ENCODE results near the gene KCTD12. TPM values are rescaled to one million over a fixed set of nuclear protein-coding genes. Genes with fewer than 3 reads are reported as not detected.

Gene KCTD12
- total RNA-seq, 1 donor from 2014 or later = 10.0 TPM

GRCh38 chr13:76853481-76853880, 32.7 kb downstream of the KCTD12 start:
- ATAC-seq = no peak

- peak; percentile 56 for ATAC-seq
These were observed 33.2 kb downstream of the KCTD12 start for GRCh38 chr13:76852986-76853385.

GRCh38 chr13:76851961-76852360, 34.2 kb downstream of the KCTD12 start:
- ATAC-seq = no peak

GRCh38 chr13:76849493-76849892, 36.7 kb downstream of the KCTD12 start:
- no peak for ATAC-seq

GRCh38 chr13:76848596-76848995, 37.6 kb downstream of the KCTD12 start:
- no peak for ATAC-seq

- no peak for ATAC-seq
These were observed 39.8 kb downstream of the KCTD12 start for GRCh38 chr13:76846363-76846762.

GRCh38 chr13:76845865-76846264, 40.3 kb downstream of the KCTD12 start:
- no peak for ATAC-seq

- no peak for ATAC-seq
These were observed 40.8 kb downstream of the KCTD12 start for GRCh38 chr13:76845367-76845766.

- ATAC-seq = no peak
These were observed 48.4 kb downstream of the KCTD12 start for GRCh38 chr13:76837801-76838200.

- no peak for ATAC-seq
These were observed 49.9 kb downstream of the KCTD12 start for GRCh38 chr13:76836311-76836710.

GRCh38 chr13:76833441-76833954, 52.7 kb downstream of the KCTD12 start:
- ATAC-seq = no peak

- no peak for ATAC-seq
These were observed 53.8 kb downstream of the KCTD12 start for GRCh38 chr13:76832258-76832988.

GRCh38 chr13:76830805-76831204, 55.4 kb downstream of the KCTD12 start:
- ATAC-seq = no peak

Other genes starting within 250 kb of the KCTD12 start
- gene ACOD1, start 62.1 kb upstream of the KCTD12 start, total RNA-seq = not detected
- gene CLN5, start 105.7 kb upstream of the KCTD12 start, total RNA-seq = 12.9 TPM
- gene FBXL3, start 140.8 kb upstream of the KCTD12 start, total RNA-seq = 26.1 TPM